Anterior cingulate cortex (tissue), 58 donors: ENCODE measurements around the gene ZNRF1.
A peak's percentile ranks its signal among the peaks of the same experiment; 100 is the strongest.

ENCODE experiments used
- DNase-seq, 58 donors: peaks; one replicate each; lab custom pipeline; 2025; lab: John Stamatoyannopoulos, UW

Gene ZNRF1

GRCh38 chr16:75052481-75053202 lies 53.8 kb downstream of the ZNRF1 start:
- DNase-seq = no peak

- DNase-seq = peak in 34 of 58 donors; percentile 3 to 90 (median 22)
Measured at GRCh38 chr16:75053791-75054555, 55.1 kb downstream of the ZNRF1 start.

GRCh38 chr16:75054556-75054947 lies 55.7 kb downstream of the ZNRF1 start:
- DNase-seq = no peak

GRCh38 chr16:75058806-75059205 lies 60.0 kb downstream of the ZNRF1 start:
- no peak for DNase-seq

GRCh38 chr16:75059411-75059810 lies 60.6 kb downstream of the ZNRF1 start:
- no peak for DNase-seq

GRCh38 chr16:75060723-75061122 lies 61.9 kb downstream of the ZNRF1 start:
- DNase-seq = no peak

GRCh38 chr16:75061669-75062068 lies 62.8 kb downstream of the ZNRF1 start:
- no peak for DNase-seq

- DNase-seq = no peak
Measured at GRCh38 chr16:75062135-75062975, 63.5 kb downstream of the ZNRF1 start.

- DNase-seq = no peak
Measured at GRCh38 chr16:75062976-75063346, 64.1 kb downstream of the ZNRF1 start.

GRCh38 chr16:75063549-75064088 lies 64.8 kb downstream of the ZNRF1 start:
- peak in 1 of 58 donors; percentile 12 for DNase-seq

GRCh38 chr16:75064403-75065148 lies 65.8 kb downstream of the ZNRF1 start:
- DNase-seq = no peak

- DNase-seq = no peak
Measured at GRCh38 chr16:75065149-75065505, 66.3 kb downstream of the ZNRF1 start.

- DNase-seq = no peak
Measured at GRCh38 chr16:75065521-75066149, 66.8 kb downstream of the ZNRF1 start.

- DNase-seq = no peak
Measured at GRCh38 chr16:75066861-75067447, 68.1 kb downstream of the ZNRF1 start.

GRCh38 chr16:75068085-75069031 lies 69.5 kb downstream of the ZNRF1 start:
- DNase-seq = no peak

- DNase-seq = peak in 32 of 58 donors; percentile 5 to 55 (median 20)
Measured at GRCh38 chr16:75070012-75070841, 71.4 kb downstream of the ZNRF1 start.

GRCh38 chr16:75071621-75072020 lies 72.8 kb downstream of the ZNRF1 start:
- DNase-seq = no peak
